Motor neuron (in vitro differentiated cells): ENCODE results near the gene IGFBP4. TPM values are rescaled to one million over a fixed set of nuclear protein-coding genes. Genes with fewer than 3 reads are reported as not detected.

ENCODE experiments used
- ATAC-seq, 8 experiments: fragments of 200-7000 bp; cut with Tn5 transposase; replicated peaks in 6 of 8; 2 replicates each; pipeline ENCODE4 v1.8.0; 2021; ENCODE audit warnings: mild to moderate bottlenecking in 8 of 8, moderate library complexity in 8 of 8
- H3K27ac ChIP-seq, 2 donors: fragments of 250-450 bp; sonication (Bioruptor Pico); 2 replicates each; pipeline ENCODE4 v1.9.0; 2021; ENCODE audit warnings: antibody characterized with exemption in 2 of 2, mild to moderate bottlenecking in 2 of 2, moderate library complexity in 1 of 2
- H3K4me1 ChIP-seq, 2 donors: fragments of 250-450 bp; sonication (Bioruptor Pico); replicated peaks in 1 of 2; 2 replicates each; pipeline ENCODE4 v1.6.1; 2021; ENCODE audit warnings: antibody characterized with exemption in 2 of 2, mild to moderate bottlenecking in 2 of 2, moderate library complexity in 1 of 2
- H3K4me3 ChIP-seq, 5 donors: fragments of 250-450 bp; sonication (Bioruptor Pico); 2 replicates each; pipeline ENCODE4 v1.9.0; 2021; ENCODE audit warnings: antibody characterized with exemption in 5 of 5, mild to moderate bottlenecking in 5 of 5, moderate library complexity in 4 of 5
- WGBS, 10 experiments: fragments of 450-650 bp; shearing (Covaris generic); methylation state at CpG; one replicate each; pipeline ENCODE4 v1.0.0; 2022; 5-methylcytosine and 5-hydroxymethylcytosine counted together
- in situ Hi-C, 9 experiments: fragments of 400-800 bp; cut with MboI; loops; one replicate each; pipeline ENCODE4 v1.15.0; 2021; ENCODE audit warnings: low sequenced_read_pairs in 9 of 9, low pct_unique_long_range_greater_than_20kb in 2 of 9; ENCODE audit not compliant: unreplicated experiment in 9 of 9
- total RNA-seq, 8 experiments: library from RNA; unstranded; fragments of 300-600 nt; gene quantifications; 2 replicates each; pipeline versions ENCODE4 v1.2.3 to v1.2.4, GENCODE V29; 2022

The IGFBP4 gene
- total RNA-seq, 8 experiments from 2014 or later: 2.8 to 52.0 (median 7.9) TPM

DNA sequence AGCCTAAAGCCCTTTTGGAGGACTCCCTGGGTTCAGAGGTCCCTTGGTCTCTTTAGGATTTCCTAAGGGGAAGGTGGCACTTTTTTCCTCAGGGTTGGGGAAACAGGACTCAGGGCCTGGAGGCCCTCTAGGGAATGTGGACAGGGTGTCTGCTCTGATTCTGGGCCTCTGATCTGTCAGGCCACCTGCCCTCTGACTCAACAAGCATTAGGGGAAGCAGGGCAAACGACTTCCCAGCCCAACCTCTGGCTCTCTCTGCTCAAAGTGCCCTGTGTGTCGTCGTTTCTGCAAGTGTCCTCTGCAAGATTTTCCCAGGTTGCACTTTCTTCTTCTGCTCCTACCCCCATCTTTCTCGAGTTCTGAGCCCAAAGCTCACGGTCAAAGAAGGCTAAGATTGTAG is 6.6 kb upstream of the IGFBP4 start:
- in situ Hi-C loops: loop anchor here in 1 of 9 experiments (25.0 kb wide), 1 partner anchor 101 kb away; no protein-coding TSS in a partner anchor
- no peaks in the 10 kb centered on the region for H3K4me1 ChIP-seq
- no peak overlapping the region for H3K27ac ChIP-seq
- 20 to 100% (median 58%) methylated on average over 2 to 3 of the region's 5 CpGs; no CpG with 5 or more reads in 5 of the 10 experiments for WGBS, 10 experiments
- no peak for ATAC-seq
- H3K4me3 ChIP-seq: no peak overlapping the region

DNA sequence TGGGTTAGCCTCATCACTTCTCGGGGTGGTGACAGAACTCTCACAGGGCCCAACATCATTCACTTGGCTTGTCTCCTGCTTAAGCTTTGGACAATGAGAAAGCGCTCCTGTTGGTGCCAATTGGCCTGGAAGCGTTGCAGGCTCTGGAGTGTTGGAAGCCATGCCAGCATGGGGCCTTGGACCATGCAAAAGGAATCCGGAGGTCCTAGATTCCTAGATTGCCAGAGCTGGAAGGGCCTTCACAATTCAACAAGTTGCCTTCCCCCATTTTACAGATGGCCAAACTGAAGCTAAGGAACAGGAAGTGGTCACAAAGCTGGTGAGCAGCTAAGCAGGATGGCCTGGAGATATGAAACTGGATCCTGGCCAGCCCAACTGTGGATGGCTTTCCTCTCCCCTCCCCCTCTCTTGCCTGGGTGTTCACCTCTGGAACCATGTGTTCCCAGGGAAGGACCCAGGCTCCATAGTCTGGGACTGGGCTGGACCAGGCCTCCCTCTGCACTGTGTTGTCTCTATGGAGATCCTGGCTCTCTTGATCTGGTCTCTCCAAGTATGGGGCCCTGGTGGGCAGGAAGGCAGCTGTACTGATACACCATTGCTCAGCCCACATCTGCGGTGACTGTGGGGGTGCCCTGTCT is 6.0 kb upstream of the IGFBP4 start:
- ATAC-seq: no peak
- whole genome bisulfite sequencing, 10 experiments: 20 to 100% (median 92%) methylated on average over 1 to 4 of the region's 5 CpGs; no CpG with 5 or more reads in 2 of the 10 experiments
- no peaks in the 10 kb centered on the region for H3K4me1 ChIP-seq
- in situ Hi-C loops: loop anchor here in 1 of 9 experiments (25.0 kb wide), 1 partner anchor 100 kb away; no protein-coding TSS in a partner anchor
- H3K27ac ChIP-seq: no peak overlapping the region
- H3K4me3 ChIP-seq: no peak overlapping the region

DNA sequence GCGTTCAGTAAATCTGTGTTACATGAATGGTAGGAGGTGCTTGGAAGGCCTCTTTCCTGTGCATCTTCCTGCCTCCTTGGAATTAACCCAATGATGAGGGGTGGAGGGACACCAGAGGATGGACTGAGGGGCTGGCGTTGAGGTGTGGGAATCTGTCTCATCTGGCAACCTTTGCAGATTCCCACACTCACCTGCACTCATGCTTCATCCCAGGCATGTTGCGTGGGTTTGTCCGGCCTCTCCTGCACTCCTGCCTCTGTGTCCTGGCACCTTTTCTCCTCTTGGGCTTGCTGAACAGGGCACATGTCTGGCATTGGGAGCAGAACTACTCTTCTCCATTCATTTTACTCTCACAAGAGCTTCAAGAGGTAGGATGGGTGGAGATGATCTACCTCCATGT is 3.1 kb upstream of the IGFBP4 start:
- Histone ChIP-seq H3K27ac (no peak overlapping the region), H3K4me3 (no peak overlapping the region), H3K4me1 (peaks cover 14 to 17% of the 10 kb centered on the region in 2 donors)
- no peak for ATAC-seq
- 57 to 100% (median 97%) methylated on average over 1 to 4 of the region's 4 CpGs; no CpG with 5 or more reads in 2 of the 10 experiments for WGBS, 10 experiments
- in situ Hi-C loops: loop anchor here in 2 of 9 experiments (10.0 to 25.0 kb wide), 2 partner anchors 95 to 97 kb away; no protein-coding TSS in a partner anchor

DNA sequence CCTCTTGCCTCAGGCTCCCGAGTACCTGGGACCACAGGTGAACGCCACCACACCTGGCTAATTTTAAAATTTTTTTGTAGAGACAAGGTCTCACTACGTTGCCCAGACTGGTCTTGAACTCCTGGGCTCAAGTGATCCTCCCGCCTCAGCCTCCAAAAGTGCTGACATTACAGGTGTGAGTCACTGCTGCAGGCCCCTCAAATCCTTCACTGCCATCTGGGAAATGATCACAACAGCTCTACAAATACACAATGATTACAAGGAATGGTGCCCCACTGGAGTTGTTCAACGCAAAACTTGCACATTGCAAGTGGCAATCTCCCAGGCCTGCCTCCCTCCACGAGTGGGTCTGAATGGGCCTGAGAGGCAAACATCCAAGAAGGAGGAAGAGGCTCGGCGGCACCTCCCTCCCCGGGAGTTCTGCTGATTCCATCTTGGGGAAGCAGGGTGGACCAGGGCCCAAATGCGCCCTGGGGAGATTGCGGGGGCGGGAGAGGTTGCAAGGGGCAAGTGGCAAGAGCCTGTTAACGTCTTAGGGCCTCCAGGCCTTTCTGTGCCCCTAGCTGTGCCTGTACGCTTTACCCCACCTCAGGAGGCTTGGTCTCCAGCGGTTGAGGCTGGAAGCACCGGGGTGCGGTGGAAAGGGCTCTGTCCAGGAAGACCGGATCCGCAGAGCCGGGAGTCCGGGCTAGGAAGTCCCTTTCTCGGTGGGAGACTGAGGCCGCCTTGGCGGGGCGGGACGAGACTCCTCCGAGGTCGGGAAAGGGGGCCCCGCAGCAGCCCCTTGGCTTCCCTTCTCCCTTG is 656 bp upstream of the IGFBP4 start:
- peak in 7 of 8 experiments; percentile 2 to 30 (median 14) for ATAC-seq
- in situ Hi-C loops: loop anchor here in 2 of 9 experiments (10.0 to 25.0 kb wide), 2 partner anchors 92 to 95 kb away; no protein-coding TSS in a partner anchor
- 0 to 100% (median 50%) methylated on average over 1 to 6 of the region's 29 CpGs; no CpG with 5 or more reads in 1 of the 10 experiments for WGBS, 10 experiments
- H3K4me1 ChIP-seq: peaks cover 20 to 21% of the 10 kb centered on the region in 2 donors
- peak overlapping the region; percentile 52 to 74 (median 54) for H3K4me3 ChIP-seq
- peak overlapping the region in 1 of 2 donors; percentile 61 for H3K27ac ChIP-seq

DNA sequence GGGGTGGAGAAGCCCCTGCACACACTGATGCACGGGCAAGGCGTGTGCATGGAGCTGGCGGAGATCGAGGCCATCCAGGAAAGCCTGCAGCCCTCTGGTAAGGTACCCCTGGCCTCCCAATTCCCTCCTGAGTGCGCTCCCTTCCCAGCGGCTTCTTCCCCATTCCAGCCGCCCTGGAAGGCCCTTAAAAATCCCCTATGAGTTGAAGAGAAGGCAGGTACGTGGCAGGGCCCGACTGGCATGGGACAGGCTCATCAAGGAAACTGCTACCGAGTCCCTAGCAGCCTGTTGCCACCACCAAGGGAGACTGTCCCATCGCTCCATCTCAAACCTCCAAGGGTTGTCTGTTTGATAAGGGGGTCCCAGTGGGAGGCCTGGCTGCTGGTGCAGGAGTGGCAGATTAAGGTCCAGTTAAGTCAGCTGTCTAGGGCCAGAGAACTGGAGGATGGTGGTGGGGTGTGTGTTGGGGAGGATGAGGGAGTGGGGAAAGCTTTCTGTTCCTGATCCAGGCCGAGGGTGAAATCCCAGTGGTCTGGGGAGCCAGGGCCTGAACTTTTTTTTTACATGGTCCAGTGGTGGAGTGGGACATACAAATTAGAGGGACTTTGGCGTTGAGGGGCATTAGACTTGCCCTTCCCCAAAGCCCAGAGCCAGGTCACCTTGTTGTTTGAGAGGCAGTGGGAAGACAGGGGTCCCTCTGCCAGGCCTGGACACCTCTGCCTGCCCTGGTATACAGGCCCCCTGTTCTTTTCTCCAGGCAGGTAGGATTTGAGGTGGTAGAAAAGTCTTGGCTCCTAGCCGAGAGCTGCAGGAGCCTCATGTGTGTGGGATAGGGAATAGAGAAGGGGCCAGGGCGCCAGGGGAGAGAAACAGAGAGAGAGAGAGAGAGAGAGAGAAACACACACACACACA is 994 bp downstream of the IGFBP4 start:
- peaks cover 20 to 21% of the 10 kb centered on the region in 2 donors for H3K4me1 ChIP-seq
- 0 to 40% (median 5%) methylated on average over 1 to 2 of the region's 15 CpGs; no CpG with 5 or more reads in 4 of the 10 experiments for WGBS, 10 experiments
- H3K4me3 ChIP-seq: peak overlapping the region; percentile 52 to 74 (median 54)
- in situ Hi-C loops: loop anchor here in 2 of 9 experiments (10.0 to 25.0 kb wide), 2 partner anchors 91 to 93 kb away; no protein-coding TSS in a partner anchor
- H3K27ac ChIP-seq: no peak overlapping the region
- ATAC-seq: peak in 4 of 8 experiments; percentile 1 to 34 (median 3)

DNA sequence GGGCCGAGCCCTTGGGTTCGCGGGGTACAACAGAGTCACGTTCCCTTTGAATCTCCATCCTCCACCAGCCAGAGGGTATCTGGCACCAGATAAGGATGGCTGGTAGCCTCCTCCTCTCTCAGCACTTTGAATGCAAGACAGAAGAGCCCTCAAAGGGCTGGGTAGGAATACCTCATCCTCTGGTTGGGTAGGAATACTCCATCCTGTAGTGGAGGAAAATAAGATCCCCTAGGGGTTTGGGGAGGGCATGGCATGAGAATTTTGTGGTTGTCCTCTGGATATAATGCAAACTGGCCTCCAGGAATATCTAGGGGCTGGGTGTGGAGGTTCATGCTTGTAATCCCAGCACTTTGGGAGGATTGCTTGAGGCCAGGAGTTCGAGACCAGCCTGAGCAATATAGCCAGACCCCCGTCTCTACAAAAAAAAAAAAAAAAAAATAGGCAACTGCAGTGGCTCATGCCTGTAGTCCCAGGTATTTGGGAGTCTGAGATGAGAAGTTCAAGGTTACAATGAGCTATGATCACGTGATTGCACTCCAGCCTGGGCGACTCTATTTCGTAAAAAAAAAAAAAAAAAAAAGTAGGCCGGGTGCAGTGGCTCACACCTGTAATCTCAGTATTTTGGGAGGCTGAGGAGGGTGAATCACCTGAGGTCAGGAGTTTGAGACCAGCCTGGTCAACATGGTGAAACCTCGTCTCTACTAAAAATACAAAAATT is 2.7 kb downstream of the IGFBP4 start:
- Histone ChIP-seq H3K4me1 (peaks cover 20 to 21% of the 10 kb centered on the region in 2 donors), H3K27ac (no peak overlapping the region), H3K4me3 (no peak overlapping the region)
- 81 to 100% (median 88%) methylated on average over 1 to 6 of the region's 11 CpGs; no CpG with 5 or more reads in 3 of the 10 experiments for WGBS, 10 experiments
- ATAC-seq: no peak
- in situ Hi-C loops: loop anchor here in 2 of 9 experiments (10.0 to 25.0 kb wide), 2 partner anchors 89 to 91 kb away; no protein-coding TSS in a partner anchor

DNA sequence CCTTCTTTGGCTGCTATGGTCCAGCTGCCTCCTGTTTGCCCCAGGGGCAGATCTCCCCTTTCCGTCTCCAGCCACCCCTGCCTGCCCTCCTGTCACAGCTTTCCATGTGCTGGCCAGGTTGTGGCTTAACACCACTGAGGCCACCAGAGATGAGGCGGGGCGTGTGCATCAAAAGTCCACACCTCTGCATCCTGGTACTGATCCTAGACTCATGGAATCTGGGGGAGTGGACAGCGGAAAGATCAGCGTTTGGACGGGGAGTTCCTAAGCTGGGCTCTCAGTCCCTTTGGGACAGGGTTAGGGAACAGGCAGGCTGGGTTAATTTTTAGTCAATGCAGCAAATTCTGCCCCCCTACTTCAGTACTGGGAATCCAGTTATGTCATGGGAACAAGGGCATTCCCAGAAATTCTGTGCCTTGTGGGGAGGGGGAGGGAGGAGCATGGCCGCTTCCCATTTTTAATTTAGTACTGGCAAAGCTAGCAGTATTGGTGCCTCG is 3.9 kb downstream of the IGFBP4 start:
- ATAC-seq: no peak

DNA sequence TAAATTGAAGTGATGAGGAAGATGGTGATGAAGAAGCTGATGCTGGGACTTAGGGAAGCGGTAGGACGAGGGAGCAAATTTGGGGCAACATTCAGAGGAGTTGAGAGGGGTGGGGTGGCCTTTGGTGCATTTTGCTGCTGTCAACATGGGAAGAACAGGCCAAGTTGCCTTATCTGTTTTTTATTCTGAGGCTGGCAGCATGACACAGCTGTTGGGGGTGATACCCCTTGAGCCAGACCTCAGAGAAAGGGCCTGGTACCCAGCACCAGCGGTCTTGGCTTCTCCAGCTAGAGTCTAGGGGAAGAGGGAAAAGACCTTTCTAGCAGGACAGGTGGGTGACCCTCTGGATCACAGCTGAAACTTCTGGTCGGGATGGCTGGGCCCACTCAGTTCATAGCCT is 4.6 kb downstream of the IGFBP4 start:
- Histone ChIP-seq H3K27ac (no peak overlapping the region), H3K4me1 (peaks cover 26% of the 10 kb centered on the region in 2 donors), H3K4me3 (no peak overlapping the region)
- in situ Hi-C loops: loop anchor here in 2 of 9 experiments (10.0 to 25.0 kb wide), 2 partner anchors 87 to 89 kb away; no protein-coding TSS in a partner anchor
- no peak for ATAC-seq
- 43 to 100% (median 87%) methylated on average over 1 to 3 of the region's 4 CpGs; no CpG with 5 or more reads in 4 of the 10 experiments for WGBS, 10 experiments

More for the DNA sequence above, 3.9 kb downstream of the IGFBP4 start:
- 50 to 100% (median 93%) methylated on average over 1 to 5 of the region's 8 CpGs; no CpG with 5 or more reads in 3 of the 10 experiments for WGBS, 10 experiments
- in situ Hi-C loops: loop anchor here in 2 of 9 experiments (10.0 to 25.0 kb wide), 2 partner anchors 88 to 90 kb away; no protein-coding TSS in a partner anchor
- H3K4me3 ChIP-seq: no peak overlapping the region
- no peak overlapping the region for H3K27ac ChIP-seq
- peaks cover 23 to 24% of the 10 kb centered on the region in 2 donors for H3K4me1 ChIP-seq

DNA sequence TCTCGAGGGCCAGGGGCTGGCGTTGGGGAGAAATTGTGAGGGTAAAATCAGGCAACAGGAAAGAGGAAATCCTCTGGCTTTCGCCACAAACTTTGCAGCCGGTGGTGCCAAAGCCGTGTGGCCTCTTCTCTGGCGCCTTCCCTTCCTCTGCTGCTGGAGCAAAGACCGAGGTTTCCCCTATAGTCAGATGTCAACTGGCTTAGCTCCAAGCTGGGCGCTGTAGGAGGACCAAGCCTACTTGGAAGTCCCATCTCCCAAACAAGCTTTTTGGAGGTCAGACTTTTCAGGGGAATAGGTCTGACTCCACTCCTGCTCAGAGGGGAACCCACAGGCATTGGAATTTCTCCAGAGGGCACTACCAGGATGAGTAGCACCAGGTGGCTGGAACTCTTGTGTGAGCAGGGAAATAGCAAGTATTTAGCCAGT is 5.0 kb downstream of the IGFBP4 start:
- H3K4me3 ChIP-seq: no peak overlapping the region
- H3K27ac ChIP-seq: no peak overlapping the region
- in situ Hi-C loops: loop anchor here in 2 of 9 experiments (10.0 to 25.0 kb wide), 2 partner anchors 87 to 89 kb away; no protein-coding TSS in a partner anchor
- ATAC-seq: no peak
- 33 to 100% (median 62%) methylated on average over 3 to 6 of the region's 8 CpGs; no CpG with 5 or more reads in 4 of the 10 experiments for WGBS, 10 experiments
- H3K4me1 ChIP-seq: peaks cover 27% of the 10 kb centered on the region in 2 donors

DNA sequence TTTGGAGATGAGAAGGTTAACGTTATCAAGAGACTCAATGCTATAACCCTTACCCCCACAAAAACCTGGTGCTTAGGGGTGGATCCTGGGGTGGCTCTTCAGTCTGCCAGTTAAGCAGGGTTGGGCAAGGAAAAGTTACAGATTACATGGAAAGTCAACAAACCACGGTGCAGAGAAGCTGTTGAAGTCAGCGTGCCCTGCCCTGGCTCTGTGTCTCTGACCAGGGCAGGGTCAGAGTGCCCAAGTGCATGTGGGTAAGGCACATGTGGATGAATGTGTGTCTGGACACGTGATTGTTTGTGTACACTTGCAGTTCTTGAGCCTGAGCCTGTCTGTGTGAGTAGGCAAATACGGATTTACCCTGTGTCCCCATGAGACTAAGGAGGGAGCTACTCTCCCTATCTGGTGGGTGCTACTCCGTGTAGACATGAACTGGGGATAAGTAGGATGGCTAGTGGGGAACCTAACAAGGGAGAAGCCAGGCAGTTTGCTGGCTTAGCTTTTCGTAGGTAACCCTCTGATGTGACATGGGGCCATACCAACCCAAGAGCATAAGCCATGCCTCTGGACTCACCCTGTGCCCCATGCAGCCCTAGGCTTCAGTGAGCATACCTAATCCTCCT is 5.5 kb downstream of the IGFBP4 start:
- no peak overlapping the region for H3K4me3 ChIP-seq
- in situ Hi-C loops: loop anchor here in 2 of 9 experiments (10.0 to 25.0 kb wide), 2 partner anchors 86 to 89 kb away; no protein-coding TSS in a partner anchor
- no peak overlapping the region for H3K27ac ChIP-seq
- peaks cover 27% of the 10 kb centered on the region in 2 donors for H3K4me1 ChIP-seq
- 0 to 100% (median 30%) methylated on average over 1 to 5 of the region's 7 CpGs; no CpG with 5 or more reads in 3 of the 10 experiments for WGBS, 10 experiments
- peak in 1 of 8 experiments; percentile 7 for ATAC-seq
